Measurements from ENCODE around the gene SKIDA1.

- TF ChIP-seq POLR2A (IDR thresholded peaks at IDR 0.05) (no peak), CTCF (IDR thresholded peaks at IDR 0.05) (no peak)
These were observed 24.4 kb downstream of the SKIDA1 start for GRCh38 chr10:21501091-21501490.
